Endothelial cell of umbilical vein (primary cell): Measurements from ENCODE around the gene CNTNAP2. TPM values are rescaled to one million over a fixed set of nuclear protein-coding genes. Genes with fewer than 3 reads are reported as not detected.

Experiments used
- BruUV-seq: library from RNA; stranded (reverse); fragments of 400-500 nt; replicated peaks from 2 replicates; lab custom pipeline; 2021; lab: Mats Ljungman, UMichigan
- CTCF ChIA-PET: fragments of 300-600, 350-600 bp; sonication (Branson Sonifier 250); formaldehyde crosslinking; loops from one replicate; lab custom pipeline; 2021; ENCODE audit warnings: antibody characterized with exemption, inconsistent platforms; lab: Charles Lee
- POLR2A ChIA-PET: fragments of 300-600, 350-600 bp; sonication (Branson Sonifier 250); formaldehyde crosslinking; loops from one replicate; lab custom pipeline; 2021; ENCODE audit warnings: antibody characterized with exemption, inconsistent platforms; lab: Charles Lee
- DNase-seq: peaks from one replicate; pipeline ENCODE4 v3.0.0-alpha.2; 2011; ENCODE audit warnings: low read depth, low spot score
- FAIRE-seq: peaks from 2 replicates; lab custom pipeline; 2011; peaks lifted over from hg19 to GRCh38; lab: Jason Lieb, UNC
- H2AFZ ChIP-seq: 2 replicates; pipeline ENCODE4 v1.6.0; 2012; ENCODE audit warnings: low read depth, low read length, control low read depth, inconsistent platforms
- H3K27ac ChIP-seq: 2 replicates; pipeline ENCODE4 v1.5.1; 2011; ENCODE audit warnings: low read depth, mild to moderate bottlenecking, control low read depth, low read length, moderate library complexity; ENCODE audit not compliant: insufficient read depth
- H3K27me3 ChIP-seq, 2 experiments: 2 replicates each; pipeline versions ENCODE4 v1.6.0 to v1.6.1; 2011; ENCODE audit warnings: low read length in 2 of 2, mixed read lengths in 1 of 2; ENCODE audit not compliant: control insufficient read depth in 2 of 2, insufficient read depth in 2 of 2
- H3K36me3 ChIP-seq, 2 experiments: 2 replicates in 1 of 2; 3 replicates in 1 of 2; pipeline ENCODE4 v1.5.1; 2011; ENCODE audit warnings: low read length in 2 of 2, mild to moderate bottlenecking in 1 of 2, moderate library complexity in 1 of 2; ENCODE audit not compliant: control insufficient read depth in 2 of 2, insufficient read depth in 2 of 2; ENCODE audit errors: extremely low read depth in 1 of 2
- H3K4me1 ChIP-seq: 3 replicates; pipeline ENCODE4 v1.5.1; 2011; ENCODE audit warnings: mild to moderate bottlenecking, low read length; ENCODE audit not compliant: control insufficient read depth, insufficient read depth; ENCODE audit errors: extremely low read depth
- H3K4me2 ChIP-seq: 2 replicates; pipeline ENCODE4 v1.6.1; 2011; ENCODE audit warnings: low read length, control low read depth, mixed read lengths; ENCODE audit not compliant: insufficient read depth
- H3K4me3 ChIP-seq, 3 experiments: fragments of 200-600 bp in 1 of 3; sonication (generic), shearing (Covaris generic) in 1 of 3; replicated peaks in 1 of 3; 2 replicates each; pipeline ENCODE4 v1.5.1; 2011 to 2016; ENCODE audit warnings: control low read depth in 3 of 3, low read length in 3 of 3, mild to moderate bottlenecking in 2 of 3, inconsistent platforms in 1 of 3, low read depth in 1 of 3, moderate library complexity in 1 of 3; ENCODE audit not compliant: insufficient read depth in 1 of 3
- H3K79me2 ChIP-seq: 2 replicates; pipeline ENCODE4 v1.6.0; 2012; ENCODE audit warnings: low read length, inconsistent platforms; ENCODE audit not compliant: control insufficient read depth, insufficient read depth
- H3K9ac ChIP-seq: replicated peaks from 2 replicates; pipeline ENCODE3; 2011; ENCODE audit warnings: low read length, control low read depth; ENCODE audit not compliant: insufficient read depth; ENCODE audit errors: extremely low read depth
- H3K9me1 ChIP-seq: replicated peaks from 3 replicates; pipeline ENCODE4 v1.6.0; 2011; ENCODE audit warnings: mild to moderate bottlenecking, low read length; ENCODE audit not compliant: control insufficient read depth, insufficient read depth; ENCODE audit errors: extremely low read depth
- H3K9me3 ChIP-seq: replicated peaks from 2 replicates; pipeline ENCODE4 v1.5.1; 2012; ENCODE audit warnings: low read length, inconsistent platforms; ENCODE audit not compliant: control insufficient read depth, insufficient read depth
- H4K20me1 ChIP-seq: replicated peaks from 2 replicates; pipeline ENCODE3; 2011; ENCODE audit warnings: mild to moderate bottlenecking, low read length; ENCODE audit not compliant: control insufficient read depth, insufficient read depth; ENCODE audit errors: extremely low read depth
- EZH2 ChIP-seq: IDR thresholded peaks from 2 replicates; pipeline ENCODE4 v1.6.1; 2012; ENCODE audit warnings: borderline replicate concordance, low read depth, mild to moderate bottlenecking, moderate library complexity, low read length, inconsistent platforms; ENCODE audit not compliant: severe bottlenecking
- FOS ChIP-seq: IDR thresholded peaks from 2 replicates; pipeline ENCODE4 v1.6.1; 2011; ENCODE audit warnings: mild to moderate bottlenecking, low read length, moderate library complexity, borderline replicate concordance; ENCODE audit not compliant: insufficient read depth
- GATA2 ChIP-seq: IDR thresholded peaks from 2 replicates; pipeline ENCODE4 v1.7.0; 2011; ENCODE audit warnings: low read depth, mild to moderate bottlenecking, moderate library complexity, mixed read lengths, low read length; ENCODE audit not compliant: insufficient read length, insufficient read depth
- JUN ChIP-seq: IDR thresholded peaks from 2 replicates; pipeline ENCODE4 v1.6.1; 2011; ENCODE audit warnings: borderline replicate concordance, low read depth; ENCODE audit not compliant: insufficient read length, insufficient read depth
- MYC ChIP-seq: IDR thresholded peaks from one replicate; pipeline ENCODE4 v1.6.1; 2011; ENCODE audit warnings: mild to moderate bottlenecking, low read depth, low read length
- POLR2A ChIP-seq: IDR thresholded peaks from 2 replicates; pipeline ENCODE4 v1.6.1; 2012; ENCODE audit warnings: low read depth, mild to moderate bottlenecking, control low read depth, low read length
- POLR2AphosphoS5 ChIP-seq: IDR thresholded peaks from 2 replicates; pipeline ENCODE4 v1.6.1; 2012; ENCODE audit warnings: low read depth, mild to moderate bottlenecking, control low read depth, low read length, moderate library complexity; ENCODE audit not compliant: insufficient read depth
- dilution Hi-C: fragments of 300-500 bp; cut with MboI; formaldehyde crosslinking; loops from one replicate; pipeline ENCODE4 v1.15.0; 2019; ENCODE audit warnings: low sequenced_read_pairs; ENCODE audit not compliant: extremely low pct_ligation_motif_present
- intact Hi-C: fragments of 100-400 bp; cut with micrococcal nuclease; formaldehyde crosslinking; loops from one replicate; pipeline ENCODE4 v1.10.0; 2022
- polyA plus RNA-seq, 4 experiments: library from polyadenylated mRNA; depleted of rRNA in 3 of 4; stranded (reverse) in 3 of 4; unstranded in 1 of 4; fragments of >200 nt; gene quantifications; 2 replicates each; pipeline versions ENCODE4 v1.2.1 to v1.2.3, GENCODE V29; 2011 to 2012; ENCODE audit warnings: missing spikeins in 1 of 4
- total RNA-seq: library from RNA; stranded (reverse); gene quantifications from 2 replicates; pipeline ENCODE4 v1.2.3, GENCODE V29; 2021
- TF ChIP-seq, protein P1 (sequence below), 2 donors: IDR thresholded peaks; 1 replicate in 1 of 2; 2 replicates in 1 of 2; pipeline ENCODE4 v1.5.1; 2011; ENCODE audit warnings: low read length in 2 of 2, mild to moderate bottlenecking in 2 of 2, moderate library complexity in 2 of 2, control low read depth in 1 of 2, inconsistent platforms in 1 of 2, low read depth in 1 of 2; ENCODE audit not compliant: insufficient read depth in 1 of 2; ENCODE audit errors: extremely low read depth in 1 of 2
- TF ChIP-seq, protein P2 (sequence below): IDR thresholded peaks from 2 replicates; pipeline ENCODE4 v1.6.1; 2011; ENCODE audit not compliant: insufficient read depth, insufficient read length

Gene CNTNAP2
- total and polyA plus RNA-seq, 2 donors (not counting 3 experiments of a cell fraction or from before 2014, with no cell fraction given) = not detected

DNA sequence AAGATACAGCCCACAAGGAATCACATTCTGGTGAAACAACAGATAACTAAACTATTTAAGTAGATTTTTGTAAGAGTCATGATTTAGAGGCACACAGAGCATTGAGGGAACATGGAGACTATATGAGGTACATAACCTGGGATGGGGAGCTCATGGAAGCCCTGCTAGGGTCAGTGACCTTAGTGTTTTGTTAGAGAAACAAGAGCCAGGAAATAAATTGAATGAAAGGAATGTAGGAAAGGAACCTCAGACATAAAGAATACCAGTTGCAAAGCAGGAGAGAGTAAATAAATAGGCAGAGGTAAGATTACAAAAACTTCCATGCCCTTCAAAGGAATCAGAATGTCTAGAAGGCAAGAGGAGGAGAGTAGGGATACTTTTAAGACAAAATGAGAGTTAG is 1076.9 kb downstream of the CNTNAP2 start:
- dilution Hi-C loops (no loop called here), intact Hi-C loops (no loop called here)
- Histone ChIP-seq H3K9me3 (no peaks in the 10 kb centered on the region), H2AFZ (no peak overlapping the region), H3K9me1 (no peaks in the 10 kb centered on the region), H3K4me3 (no peak overlapping the region), H3K4me1 (no peaks in the 10 kb centered on the region), H3K27ac (no peak overlapping the region), H3K79me2 (no peaks in the 10 kb centered on the region), H3K36me3 (no peaks in the 10 kb centered on the region), H3K4me2 (no peak overlapping the region), H3K9ac (no peak overlapping the region), H4K20me1 (no peaks in the 10 kb centered on the region), H3K27me3 (no peaks in the 10 kb centered on the region)
- TF ChIP-seq, protein P1, sequence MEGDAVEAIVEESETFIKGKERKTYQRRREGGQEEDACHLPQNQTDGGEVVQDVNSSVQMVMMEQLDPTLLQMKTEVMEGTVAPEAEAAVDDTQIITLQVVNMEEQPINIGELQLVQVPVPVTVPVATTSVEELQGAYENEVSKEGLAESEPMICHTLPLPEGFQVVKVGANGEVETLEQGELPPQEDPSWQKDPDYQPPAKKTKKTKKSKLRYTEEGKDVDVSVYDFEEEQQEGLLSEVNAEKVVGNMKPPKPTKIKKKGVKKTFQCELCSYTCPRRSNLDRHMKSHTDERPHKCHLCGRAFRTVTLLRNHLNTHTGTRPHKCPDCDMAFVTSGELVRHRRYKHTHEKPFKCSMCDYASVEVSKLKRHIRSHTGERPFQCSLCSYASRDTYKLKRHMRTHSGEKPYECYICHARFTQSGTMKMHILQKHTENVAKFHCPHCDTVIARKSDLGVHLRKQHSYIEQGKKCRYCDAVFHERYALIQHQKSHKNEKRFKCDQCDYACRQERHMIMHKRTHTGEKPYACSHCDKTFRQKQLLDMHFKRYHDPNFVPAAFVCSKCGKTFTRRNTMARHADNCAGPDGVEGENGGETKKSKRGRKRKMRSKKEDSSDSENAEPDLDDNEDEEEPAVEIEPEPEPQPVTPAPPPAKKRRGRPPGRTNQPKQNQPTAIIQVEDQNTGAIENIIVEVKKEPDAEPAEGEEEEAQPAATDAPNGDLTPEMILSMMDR (IDR thresholded peaks at IDR 0.05; ENCODE audit: extremely low read depth in 1 of 2, insufficient read depth in 1 of 2, low read depth in 1 of 2, low read length in 2 of 2) = no peak
- no peak for TF ChIP-seq POLR2A
- no peak for TF ChIP-seq POLR2AphosphoS5
- TF ChIP-seq, protein P2, sequence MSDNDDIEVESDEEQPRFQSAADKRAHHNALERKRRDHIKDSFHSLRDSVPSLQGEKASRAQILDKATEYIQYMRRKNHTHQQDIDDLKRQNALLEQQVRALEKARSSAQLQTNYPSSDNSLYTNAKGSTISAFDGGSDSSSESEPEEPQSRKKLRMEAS = no peak
- no peak for TF ChIP-seq GATA2
- TF ChIP-seq MYC = no peak
- no peak for TF ChIP-seq JUN
- no peak for TF ChIP-seq EZH2
- no peak for TF ChIP-seq FOS
- ChIA-PET POLR2A (no interaction called here), CTCF (no interaction called here)
- DNase-seq = no peak
- BruUV-seq = no TSS peak
- FAIRE-seq = no peak
